ENCODE results near the gene ARID5B.

The ARID5B gene

DNA sequence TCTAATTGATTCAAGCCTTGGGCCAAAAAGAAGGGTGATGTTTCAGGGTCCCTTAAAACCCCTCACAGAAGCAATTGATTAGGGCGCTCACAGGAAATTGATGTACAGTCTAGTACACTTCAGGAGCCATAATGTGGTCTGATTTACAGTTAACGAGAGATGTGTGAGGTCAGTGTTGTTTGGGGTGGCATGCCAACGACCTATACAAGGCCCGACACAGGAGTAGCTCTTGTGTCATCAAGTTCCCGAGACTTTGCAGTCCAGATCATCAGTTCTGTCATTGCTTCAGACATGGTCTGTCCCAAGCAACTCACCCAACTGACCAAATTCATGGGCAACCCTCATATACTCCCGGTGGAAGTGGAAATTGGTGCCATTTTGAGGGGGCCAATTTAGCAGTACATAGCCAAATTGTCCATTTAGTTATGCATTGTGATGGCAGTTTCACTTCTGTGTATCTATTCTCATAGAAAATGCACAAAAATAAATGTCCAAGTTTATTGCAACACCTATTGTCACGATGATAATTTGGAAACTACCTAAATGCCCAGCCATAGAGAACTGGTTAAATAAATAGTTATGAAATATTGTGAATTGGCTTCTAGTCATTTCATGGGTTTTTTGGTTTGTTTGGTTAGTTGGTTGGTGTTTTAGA, 18.0 kb upstream of the ARID5B start:
- DNase-seq = no peak

- DNase-seq = no peak
Measured at GRCh38 chr10:61887772-61888171, 13.7 kb upstream of the ARID5B start.

DNA sequence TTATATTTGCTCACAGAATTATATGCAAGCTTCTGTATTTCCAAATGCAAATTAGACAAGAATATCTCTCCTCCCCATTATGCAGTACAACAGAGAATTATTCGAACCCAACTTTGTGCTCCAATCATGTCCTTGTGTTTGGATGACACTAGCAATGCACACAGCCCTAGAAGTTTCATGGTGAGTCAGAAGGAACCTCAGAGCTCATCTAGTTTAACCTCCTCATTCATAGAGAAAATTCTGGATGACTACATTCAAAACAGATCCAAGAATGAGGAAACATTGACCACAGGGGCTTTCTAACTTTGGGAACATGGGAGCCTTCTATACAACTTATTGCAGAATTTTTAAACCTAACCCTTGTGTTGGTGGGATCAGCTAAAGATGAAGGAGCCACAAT, 12.8 kb upstream of the ARID5B start:
- no peak for DNase-seq

DNA sequence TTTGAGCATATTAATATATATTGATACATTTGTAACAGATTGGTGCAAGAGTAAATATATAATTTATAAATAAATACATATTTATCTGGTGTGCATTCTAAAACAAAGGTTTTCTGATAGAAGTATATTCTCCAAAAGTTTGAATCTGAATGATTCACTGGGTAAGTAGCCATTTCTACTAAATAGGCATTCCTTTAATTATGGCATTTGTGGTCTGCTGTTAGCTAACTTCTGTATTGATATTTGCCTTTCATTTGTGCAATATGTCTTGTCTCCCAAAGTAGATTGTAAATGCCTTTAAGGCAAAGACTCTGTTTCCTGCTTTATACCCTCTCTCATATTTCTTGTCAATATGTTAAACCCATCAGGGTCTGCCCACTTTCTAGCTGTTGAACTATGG, 11.1 kb upstream of the ARID5B start:
- no peak for DNase-seq

DNA sequence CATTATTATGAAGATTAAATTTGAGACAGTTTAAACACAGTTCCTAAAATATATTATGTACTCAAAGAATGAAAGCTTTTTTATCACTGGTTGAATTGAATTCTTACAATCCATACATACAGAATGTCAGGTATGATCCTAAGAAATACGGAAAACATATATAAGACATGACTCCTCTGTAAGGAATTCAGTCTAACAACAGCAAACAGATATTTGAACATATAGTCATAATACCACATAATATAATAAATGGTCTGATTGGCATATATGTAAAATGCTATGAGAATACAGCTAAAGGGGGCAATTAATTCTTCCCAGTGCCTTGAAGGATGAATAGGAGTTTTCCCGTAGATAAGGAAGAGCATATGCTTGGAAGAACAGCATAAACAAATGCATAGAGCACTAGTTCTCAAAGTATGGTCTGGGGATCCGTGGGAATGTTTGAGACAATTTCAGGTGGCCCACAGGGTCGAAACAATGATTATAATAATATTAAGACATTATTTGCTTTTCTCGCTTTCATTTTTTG, 10.6 kb upstream of the ARID5B start:
- no peak for DNase-seq

DNA sequence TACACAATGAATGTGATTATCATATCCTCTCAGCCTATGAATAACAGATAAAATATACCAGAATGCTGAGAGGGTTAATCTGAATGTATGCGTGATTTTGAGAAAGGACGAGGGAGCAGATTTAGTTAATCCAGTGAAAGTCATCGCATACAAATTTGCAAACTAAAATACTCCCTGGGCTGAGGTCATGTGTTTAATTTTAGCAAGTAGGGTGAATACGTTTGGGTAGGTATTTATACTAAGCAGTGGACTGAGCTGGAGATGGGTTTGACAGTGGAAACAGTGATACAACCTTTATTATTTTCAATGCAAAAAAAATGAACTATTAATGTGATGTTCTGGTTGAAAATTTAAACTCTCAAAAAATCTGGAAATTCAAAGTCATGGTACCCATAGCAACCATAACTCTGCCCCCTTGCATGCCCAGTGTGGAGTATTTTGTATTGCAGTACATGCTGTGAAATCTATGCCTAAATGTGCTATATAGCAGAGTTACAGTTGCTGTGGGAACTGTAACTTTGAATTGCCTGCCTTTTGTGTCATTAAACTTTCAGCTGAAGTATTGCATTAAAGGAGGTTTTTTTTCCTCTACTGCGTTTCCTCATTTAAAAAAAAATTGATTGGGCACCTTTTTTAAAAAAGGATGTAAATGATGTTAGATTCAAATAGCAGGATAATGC, 9.5 kb upstream of the ARID5B start:
- no peak for DNase-seq

- DNase-seq = no peak
Measured at GRCh38 chr10:61892961-61893360, 8.5 kb upstream of the ARID5B start.

DNA sequence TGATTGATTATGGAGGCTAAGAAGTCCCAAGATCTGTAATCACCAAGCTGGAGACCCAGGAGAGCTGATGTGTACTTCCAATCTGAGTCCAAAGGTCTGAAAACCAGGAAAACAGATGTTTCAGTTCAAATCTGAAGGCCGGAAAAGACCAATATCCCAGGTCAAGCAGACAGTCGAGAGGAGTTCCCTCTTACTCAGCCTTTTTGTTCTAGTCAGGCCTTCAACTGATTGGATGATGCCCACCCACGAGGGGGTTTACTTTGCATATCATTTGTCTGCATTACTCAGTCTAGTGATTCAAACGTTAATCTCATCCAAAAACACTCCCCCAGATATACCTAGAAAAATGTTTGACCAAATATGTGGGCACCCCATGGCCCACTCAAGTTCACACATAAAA, 7.4 kb upstream of the ARID5B start:
- DNase-seq = no peak

GRCh38 chr10:61895898-61896600, 5.5 kb upstream of the ARID5B start:
- no peak for DNase-seq

DNA sequence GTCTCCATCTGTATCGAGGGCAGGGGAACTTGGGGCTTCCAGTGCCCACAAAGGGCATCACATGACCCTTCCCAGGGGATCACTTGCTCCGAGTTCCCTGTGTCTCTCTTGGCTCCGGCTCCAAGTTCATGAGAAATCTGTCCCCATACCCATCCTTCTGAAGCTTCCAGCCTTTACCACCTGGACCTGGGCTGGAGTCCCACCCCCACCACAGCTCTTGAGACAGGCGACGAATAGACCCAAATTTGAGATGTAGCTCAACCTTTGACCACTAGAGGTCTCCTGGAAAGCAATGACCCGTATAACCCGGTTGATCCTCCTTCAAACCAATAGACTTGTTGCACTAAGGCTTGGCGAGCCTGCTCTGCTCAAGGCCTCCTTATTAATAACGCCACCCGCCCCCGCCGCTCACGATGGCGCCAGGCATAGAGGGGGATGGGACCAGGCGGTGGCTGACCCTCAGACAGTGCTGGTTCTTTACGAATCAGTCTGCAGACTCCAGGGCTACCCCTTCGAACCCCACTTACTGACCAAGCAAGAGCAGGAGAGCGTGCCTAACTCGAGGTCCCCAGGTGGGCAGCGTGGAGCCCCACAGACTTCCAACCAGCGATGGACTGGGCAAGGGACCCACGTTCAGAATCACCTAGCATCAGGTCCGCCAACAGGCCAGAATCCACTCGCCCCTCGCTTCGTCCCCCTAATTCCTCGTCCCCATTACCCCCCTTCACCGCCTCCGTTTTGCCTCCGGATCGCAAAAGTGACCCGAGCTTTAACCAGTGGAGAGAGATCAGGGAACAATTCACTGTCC, 4.4 kb upstream of the ARID5B start:
- peak; percentile 14 for DNase-seq

DNA sequence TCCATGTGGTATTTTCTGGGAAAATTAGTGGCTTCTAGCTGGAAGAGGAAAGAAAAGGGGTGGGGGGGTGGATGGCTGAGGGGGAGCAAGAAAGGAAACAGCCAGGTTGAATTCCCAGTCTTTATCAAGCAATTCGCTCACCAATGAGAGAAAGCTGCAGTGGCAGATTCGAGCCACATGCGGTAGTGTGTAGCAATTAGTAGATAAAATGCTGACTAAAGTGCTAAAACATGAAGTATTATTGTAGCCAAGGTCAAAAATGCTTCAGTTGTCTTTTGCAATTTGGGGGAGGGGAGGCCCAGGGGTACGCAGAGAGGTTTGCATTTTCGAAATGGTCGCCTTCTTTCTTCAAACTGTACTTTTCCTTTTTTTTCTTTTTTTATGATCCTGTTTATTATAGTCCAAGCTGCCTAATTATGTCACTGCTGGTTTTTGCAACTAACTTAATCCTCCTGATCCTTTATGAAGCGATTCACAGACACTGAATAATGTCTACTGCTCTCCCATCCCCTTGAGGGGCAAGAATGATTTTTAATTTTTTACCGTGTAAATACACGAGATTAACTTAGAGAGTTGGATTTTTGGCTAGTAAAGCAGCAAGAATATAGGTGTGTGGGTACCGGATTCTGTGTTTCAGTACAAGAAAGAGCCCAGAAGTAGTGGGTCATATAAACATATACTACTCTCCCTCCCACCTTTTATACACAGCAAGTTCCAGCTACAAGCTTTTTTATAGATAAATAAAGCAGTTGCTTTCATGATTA, 3.6 kb upstream of the ARID5B start:
- no peak for DNase-seq

DNA sequence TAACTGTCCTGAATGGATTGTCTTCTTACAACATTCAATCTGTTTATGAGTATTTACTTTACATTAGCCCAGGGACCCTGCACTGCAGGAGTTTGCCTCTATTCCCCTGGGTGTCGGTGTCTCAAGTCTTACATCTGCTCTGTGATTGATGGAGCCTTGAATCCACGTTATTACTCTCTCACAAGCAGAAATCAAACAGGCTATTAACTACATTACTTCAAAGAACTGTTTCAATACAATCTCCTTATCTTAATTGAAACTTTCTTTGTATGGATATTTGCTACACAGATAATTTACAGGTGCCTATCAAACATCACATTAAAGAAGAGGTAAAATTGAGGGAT, 3.1 kb upstream of the ARID5B start:
- DNase-seq = peak; percentile 55

DNA sequence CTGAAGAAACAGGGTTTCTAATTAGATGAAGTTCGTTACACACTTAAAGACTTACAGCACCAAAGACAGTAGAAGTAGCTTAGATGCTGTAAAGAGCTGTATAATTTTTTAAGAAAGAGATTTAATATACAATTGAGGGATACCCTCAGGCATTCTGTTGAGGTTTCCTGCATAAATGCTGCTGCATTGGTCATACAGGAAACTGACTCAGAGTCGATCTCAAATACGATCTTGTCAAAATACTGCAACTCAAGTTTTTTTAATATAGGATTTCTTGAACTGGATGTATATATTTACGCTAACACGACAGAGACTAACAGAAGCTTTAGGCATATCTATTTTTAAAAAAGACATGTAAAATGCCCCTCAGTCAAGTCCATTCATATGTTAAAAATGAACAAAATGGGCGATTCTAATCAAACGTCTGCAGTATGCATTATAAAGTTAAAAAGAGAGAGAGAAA, 2.4 kb upstream of the ARID5B start:
- no peak for DNase-seq

GRCh38 chr10:61899663-61899996, 1.9 kb upstream of the ARID5B start:
- no peak for DNase-seq

GRCh38 chr10:61899997-61900828, 1.3 kb upstream of the ARID5B start:
- DNase-seq = peak; percentile 87

GRCh38 chr10:61901829-61902444, 438 bp downstream of the ARID5B start:
- DNase-seq = no peak

- DNase-seq = peak; percentile 28
Measured at GRCh38 chr10:61902445-61903220, 1.1 kb downstream of the ARID5B start.

GRCh38 chr10:61903221-61903927, 1.9 kb downstream of the ARID5B start:
- DNase-seq = peak; percentile 50

DNA sequence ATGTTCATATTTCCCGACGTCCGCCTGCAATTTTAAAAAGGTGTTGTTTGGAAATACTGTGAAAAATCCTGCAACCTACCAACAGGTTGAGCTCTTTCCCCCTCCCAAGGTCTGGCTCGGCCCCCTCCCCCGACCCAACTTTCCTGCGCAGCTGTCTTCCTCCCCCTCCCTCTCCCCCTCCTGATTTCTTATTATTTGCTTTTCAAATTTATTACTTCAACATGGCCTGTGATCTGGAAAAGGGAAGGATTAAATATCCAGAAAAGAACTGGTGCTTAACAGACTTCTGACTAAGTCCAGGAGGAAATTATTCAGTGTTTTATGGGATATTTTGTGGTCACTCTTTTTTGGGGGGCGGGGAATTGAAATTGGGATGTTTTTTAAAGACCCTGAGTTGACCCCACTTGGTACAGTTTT, 2.4 kb downstream of the ARID5B start:
- no peak for DNase-seq

Measured in NCI-H748 treated with DMSO at 0.1 percent for 48 hours (cell line).